Esophagus muscularis mucosa (tissue), 4 donors: ENCODE results near the gene ZNF446. TPM values are rescaled to one million over a fixed set of nuclear protein-coding genes. Genes with fewer than 3 reads are reported as not detected.

ENCODE experiments used
- DNase-seq: peaks from one replicate; pipeline ENCODE4 v3.0.0-alpha.2; 2017; ENCODE audit errors: extremely low spot score
- H3K27ac ChIP-seq, 4 donors: fragments of 200-600 bp; sonication (generic); replicated peaks in 1 of 4; 1 replicate in 3 of 4; 2 replicates in 1 of 4; pipeline ENCODE4 v1.5.1; 2016 to 2019; ENCODE audit warnings: mild to moderate bottlenecking in 1 of 4
- H3K27me3 ChIP-seq, 4 donors: fragments of 200-600 bp; sonication (generic); one replicate each; pipeline versions ENCODE4 v1.5.1 to v1.6.0; 2016 to 2019
- H3K36me3 ChIP-seq, 4 donors: fragments of 200-600 bp; sonication (generic); one replicate each; pipeline ENCODE4 v1.5.1; 2016 to 2019
- H3K4me1 ChIP-seq, 4 donors: fragments of 200-600 bp; sonication (generic); one replicate each; pipeline ENCODE4 v1.5.1; 2016 to 2019
- H3K4me3 ChIP-seq, 4 donors: fragments of 200-600 bp; sonication (generic); 1 replicate in 2 of 4; 2 replicates in 2 of 4; pipeline ENCODE4 v1.5.1; 2016 to 2019; ENCODE audit warnings: mild to moderate bottlenecking in 4 of 4, moderate library complexity in 1 of 4
- H3K9me3 ChIP-seq, 4 donors: fragments of 200-600 bp; sonication (generic); 1 replicate in 3 of 4; 2 replicates in 1 of 4; pipeline ENCODE4 v1.5.1; 2016 to 2019
- EP300 ChIP-seq: sonication (generic); formaldehyde crosslinking; IDR thresholded peaks from one replicate; pipeline ENCODE4 v1.6.1; 2017; ENCODE audit warnings: antibody characterized with exemption
- POLR2A ChIP-seq: fragments of 450-650 bp; IDR thresholded peaks from one replicate; pipeline ENCODE4 v1.6.1; 2017; ENCODE audit warnings: antibody characterized with exemption, moderate library complexity, mild to moderate bottlenecking, low read depth
- POLR2AphosphoS5 ChIP-seq, 2 donors: sonication (generic); formaldehyde crosslinking; IDR thresholded peaks; one replicate each; pipeline ENCODE4 v1.6.1; 2017; ENCODE audit warnings: antibody characterized with exemption in 2 of 2
- WGBS: methylation state at CpG from one replicate; pipeline ENCODE4 v1.1.5; 2018; 5-methylcytosine and 5-hydroxymethylcytosine counted together
- intact Hi-C: fragments of 100-400 bp; cut with DNase I; formaldehyde crosslinking; loops from one replicate; pipeline ENCODE4 v1.15.1; 2023
- total RNA-seq, 4 donors: library from RNA; depleted of rRNA; stranded (reverse); fragments of >200 nt; gene quantifications; one replicate each; pipeline versions ENCODE4 v1.1.0 to v1.2.1, GENCODE V29; 2016
- TF ChIP-seq, protein P1 (sequence below), 3 experiments: fragments of 200-600 bp in 2 of 3; fragments of 450-650 bp in 1 of 3; sonication (generic) in 2 of 3; IDR thresholded peaks; one replicate each; pipeline ENCODE4 v1.5.1; 2017 to 2019; ENCODE audit warnings: antibody characterized with exemption in 3 of 3, mild to moderate bottlenecking in 2 of 3, moderate library complexity in 1 of 3

Gene ZNF446
- total RNA-seq, 4 donors from 2014 or later = 13.7 to 20.4 (median 17.0) TPM

DNA sequence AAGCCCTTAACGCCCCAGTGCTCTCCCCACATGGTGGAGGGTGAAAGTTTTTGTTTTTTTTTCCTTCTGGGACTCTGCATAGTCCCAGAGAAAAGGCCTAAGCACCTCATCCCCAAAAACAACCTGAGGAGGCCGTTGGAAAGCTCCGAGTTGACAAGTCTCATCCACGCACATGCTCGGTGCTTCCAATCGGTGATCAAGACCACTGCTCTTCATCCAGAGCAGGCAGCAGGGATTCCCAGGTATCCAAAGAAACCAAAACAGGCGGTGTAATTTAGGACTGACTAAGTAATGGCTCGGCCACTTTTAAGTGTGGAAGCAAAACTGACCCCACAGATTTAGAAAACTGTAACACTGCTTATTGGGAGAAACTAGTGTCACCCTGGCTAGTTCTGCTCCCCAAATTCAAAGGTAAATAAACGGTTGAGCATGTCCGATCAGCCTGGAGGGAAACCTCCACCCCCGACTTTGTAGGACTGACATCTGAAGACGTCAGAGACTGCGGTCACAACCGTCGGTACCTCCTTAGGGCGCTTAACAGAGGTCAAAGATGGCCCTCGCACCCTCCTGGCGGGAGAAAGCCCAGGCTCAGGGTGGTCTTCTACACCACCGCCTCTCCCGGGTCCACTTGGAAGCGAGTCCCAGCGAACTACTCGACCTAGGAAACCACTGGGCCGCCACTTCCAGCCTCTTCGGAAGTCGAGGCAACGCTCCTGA lies 997 bp upstream of the ZNF446 start:
- intact Hi-C loops = no loop called here
- H3K27me3 ChIP-seq = no peaks in the 10 kb centered on the region
- no peak for DNase-seq
- TF ChIP-seq POLR2AphosphoS5 (IDR thresholded peaks at IDR 0.05) (no peak), EP300 (no peak), POLR2A (no peak)
- TF ChIP-seq, protein P1, sequence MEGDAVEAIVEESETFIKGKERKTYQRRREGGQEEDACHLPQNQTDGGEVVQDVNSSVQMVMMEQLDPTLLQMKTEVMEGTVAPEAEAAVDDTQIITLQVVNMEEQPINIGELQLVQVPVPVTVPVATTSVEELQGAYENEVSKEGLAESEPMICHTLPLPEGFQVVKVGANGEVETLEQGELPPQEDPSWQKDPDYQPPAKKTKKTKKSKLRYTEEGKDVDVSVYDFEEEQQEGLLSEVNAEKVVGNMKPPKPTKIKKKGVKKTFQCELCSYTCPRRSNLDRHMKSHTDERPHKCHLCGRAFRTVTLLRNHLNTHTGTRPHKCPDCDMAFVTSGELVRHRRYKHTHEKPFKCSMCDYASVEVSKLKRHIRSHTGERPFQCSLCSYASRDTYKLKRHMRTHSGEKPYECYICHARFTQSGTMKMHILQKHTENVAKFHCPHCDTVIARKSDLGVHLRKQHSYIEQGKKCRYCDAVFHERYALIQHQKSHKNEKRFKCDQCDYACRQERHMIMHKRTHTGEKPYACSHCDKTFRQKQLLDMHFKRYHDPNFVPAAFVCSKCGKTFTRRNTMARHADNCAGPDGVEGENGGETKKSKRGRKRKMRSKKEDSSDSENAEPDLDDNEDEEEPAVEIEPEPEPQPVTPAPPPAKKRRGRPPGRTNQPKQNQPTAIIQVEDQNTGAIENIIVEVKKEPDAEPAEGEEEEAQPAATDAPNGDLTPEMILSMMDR (IDR thresholded peaks at IDR 0.05) = no peak
- H3K27ac ChIP-seq = peak overlapping the region; percentile 84 to 96 (median 90)
- H3K36me3 ChIP-seq = peaks cover 14 to 63% (median 45%) of the 10 kb centered on the region in 4 donors
- WGBS = 32% methylated on average over 18 of the region's 27 CpGs
- H3K9me3 ChIP-seq = no peaks in the 10 kb centered on the region
- peaks cover 18 to 29% (median 23%) of the 10 kb centered on the region in 4 donors for H3K4me1 ChIP-seq
- H3K4me3 ChIP-seq = peak overlapping the region; percentile 68 to 74 (median 72)

DNA sequence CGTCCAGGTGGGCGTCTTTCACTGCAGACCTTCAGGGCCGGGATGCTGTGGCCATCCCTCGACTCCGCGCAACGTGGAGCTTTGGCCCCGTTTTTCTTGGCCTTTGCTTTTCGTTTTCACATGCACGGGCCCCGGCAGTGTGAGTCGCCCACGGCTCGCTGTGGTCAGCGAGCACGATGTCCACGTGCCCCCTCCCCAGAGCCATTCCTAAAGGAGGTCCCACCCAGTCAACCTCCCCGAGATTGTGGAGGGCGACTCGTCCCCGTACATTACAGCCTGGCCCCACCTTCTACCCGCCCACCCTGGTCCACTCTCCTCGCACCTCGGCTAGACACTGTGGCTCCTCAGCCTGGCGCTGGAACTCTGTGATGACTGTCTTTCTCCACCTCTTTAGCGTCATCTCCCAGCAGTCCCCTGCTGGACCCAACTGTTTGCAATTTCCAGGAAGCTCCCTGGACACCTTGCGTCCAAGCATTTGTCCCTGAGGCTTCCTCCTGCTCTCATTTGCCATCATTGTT lies 405 bp downstream of the ZNF446 start:
- intact Hi-C loops = no loop called here
- peaks cover 18 to 29% (median 23%) of the 10 kb centered on the region in 4 donors for H3K4me1 ChIP-seq
- no peaks in the 10 kb centered on the region for H3K9me3 ChIP-seq
- TF ChIP-seq EP300 (peak; percentile 69), POLR2A (no peak)
- no peak for DNase-seq
- peak overlapping the region; percentile 68 to 74 (median 72) for H3K4me3 ChIP-seq
- H3K27ac ChIP-seq = peak overlapping the region; percentile 84 to 96 (median 90)
- WGBS = 2% methylated on average over 20 of the region's 27 CpGs
- no peaks in the 10 kb centered on the region for H3K27me3 ChIP-seq
- peaks cover 21 to 63% (median 48%) of the 10 kb centered on the region in 4 donors for H3K36me3 ChIP-seq

DNA sequence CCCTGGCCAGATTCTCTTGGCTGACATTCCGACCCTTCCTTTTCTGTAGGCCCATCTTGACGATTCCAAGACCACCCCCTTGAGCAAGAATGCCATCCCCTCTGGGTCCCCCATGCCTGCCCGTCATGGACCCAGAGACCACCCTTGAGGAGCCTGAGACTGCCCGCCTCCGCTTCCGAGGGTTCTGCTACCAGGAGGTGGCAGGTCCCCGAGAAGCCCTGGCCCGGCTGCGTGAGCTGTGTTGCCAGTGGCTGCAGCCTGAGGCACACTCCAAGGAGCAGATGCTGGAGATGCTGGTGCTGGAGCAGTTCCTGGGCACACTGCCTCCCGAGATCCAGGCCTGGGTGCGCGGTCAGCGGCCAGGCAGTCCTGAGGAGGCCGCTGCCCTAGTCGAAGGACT lies 978 bp downstream of the ZNF446 start:
- peaks cover 15 to 62% (median 45%) of the 10 kb centered on the region in 4 donors for H3K36me3 ChIP-seq
- DNase-seq = no peak
- TF ChIP-seq EP300 (no peak), POLR2A (no peak), POLR2AphosphoS5 (IDR thresholded peaks at IDR 0.05) (no peak)
- TF ChIP-seq, protein P1 (IDR thresholded peaks at IDR 0.05) = no peak
- H3K27ac ChIP-seq = peak overlapping the region; percentile 84 to 96 (median 90)
- H3K27me3 ChIP-seq = no peaks in the 10 kb centered on the region
- 69% methylated on average over 4 of the region's 15 CpGs for WGBS
- no peaks in the 10 kb centered on the region for H3K9me3 ChIP-seq
- intact Hi-C loops = no loop called here
- H3K4me1 ChIP-seq = peaks cover 18 to 29% (median 23%) of the 10 kb centered on the region in 4 donors
- H3K4me3 ChIP-seq = peak overlapping the region in 2 of 4 donors; percentile 73 to 74

DNA sequence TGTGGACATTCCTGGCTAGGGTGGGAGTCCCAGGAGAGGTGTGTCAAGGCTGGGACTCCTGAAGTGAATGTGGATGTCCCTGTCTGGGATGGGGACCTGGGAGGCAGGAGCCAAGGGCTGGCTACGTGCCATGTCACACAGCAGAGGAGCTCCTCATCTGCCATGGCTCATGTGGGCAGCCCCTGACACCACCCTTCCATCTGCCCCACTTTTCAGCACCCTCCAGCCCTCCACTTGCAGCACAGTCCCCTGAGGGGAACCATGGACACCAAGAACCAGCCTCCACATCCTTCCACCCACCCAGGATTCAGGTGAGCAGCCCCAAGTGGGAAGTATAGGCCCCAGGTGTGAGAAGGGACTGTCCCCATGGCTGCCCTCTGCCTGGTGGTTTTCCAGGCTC lies 1.7 kb downstream of the ZNF446 start:
- Histone ChIP-seq H3K4me1 (peaks cover 18 to 29% (median 23%) of the 10 kb centered on the region in 4 donors), H3K27ac (peak overlapping the region in 1 of 4 donors; percentile 96), H3K9me3 (no peaks in the 10 kb centered on the region), H3K36me3 (peaks cover 9 to 58% (median 40%) of the 10 kb centered on the region in 4 donors), H3K4me3 (no peak overlapping the region), H3K27me3 (no peaks in the 10 kb centered on the region)
- TF ChIP-seq EP300 = no peak
- WGBS = 83% methylated on average over 1 of the region's 1 CpG
- no peak for DNase-seq
- intact Hi-C loops = no loop called here

- DNase-seq = no peak
- H3K36me3 ChIP-seq = peaks cover 9 to 49% (median 38%) of the 10 kb centered on the region in 4 donors
- no peak overlapping the region for H3K27ac ChIP-seq
Observed at GRCh38 chr19:58479303-58479702, 3.2 kb downstream of the ZNF446 start.

More at GRCh38 chr19:58479303-58479702, 3.2 kb downstream of the ZNF446 start:
- no peaks in the 10 kb centered on the region for H3K9me3 ChIP-seq
- no peak overlapping the region for H3K4me3 ChIP-seq
- intact Hi-C loops = no loop called here
- no peaks in the 10 kb centered on the region for H3K27me3 ChIP-seq
- 92% methylated on average over 7 of the region's 7 CpGs for WGBS
- TF ChIP-seq, protein P1 (IDR thresholded peaks at IDR 0.05) = no peak
- TF ChIP-seq POLR2AphosphoS5 (IDR thresholded peaks at IDR 0.05) = no peak
- no peak for TF ChIP-seq EP300
- H3K4me1 ChIP-seq = peaks cover 18 to 29% (median 23%) of the 10 kb centered on the region in 4 donors
